Mesenteric fat pad (tissue), 1 donor: Measurements from ENCODE around the gene PDCD1. TPM values are rescaled to one million over a fixed set of nuclear protein-coding genes. Genes with fewer than 3 reads are reported as not detected.

ENCODE experiments used
- DNase-seq: peaks from one replicate; pipeline ENCODE4 v3.0.0-alpha.2; 2020; ENCODE audit warnings: low spot score
- total RNA-seq: library from RNA; stranded (reverse); fragmentation: NEBNext Ultra II Directional; extraction: Animal tissue kit (Norgen Biotek cat#: 25700); gene quantifications from one replicate; pipeline ENCODE4 v1.2.1, GENCODE V29; 2021
- donor health status: DM: yes; HTN: yes; CAD: no.

The PDCD1 gene
- total RNA-seq, 1 donor from 2014 or later, result 0.42 TPM

- DNase-seq, result no peak
Measured at GRCh38 chr2:241865957-241866789, 7.5 kb upstream of the PDCD1 start.

DNA sequence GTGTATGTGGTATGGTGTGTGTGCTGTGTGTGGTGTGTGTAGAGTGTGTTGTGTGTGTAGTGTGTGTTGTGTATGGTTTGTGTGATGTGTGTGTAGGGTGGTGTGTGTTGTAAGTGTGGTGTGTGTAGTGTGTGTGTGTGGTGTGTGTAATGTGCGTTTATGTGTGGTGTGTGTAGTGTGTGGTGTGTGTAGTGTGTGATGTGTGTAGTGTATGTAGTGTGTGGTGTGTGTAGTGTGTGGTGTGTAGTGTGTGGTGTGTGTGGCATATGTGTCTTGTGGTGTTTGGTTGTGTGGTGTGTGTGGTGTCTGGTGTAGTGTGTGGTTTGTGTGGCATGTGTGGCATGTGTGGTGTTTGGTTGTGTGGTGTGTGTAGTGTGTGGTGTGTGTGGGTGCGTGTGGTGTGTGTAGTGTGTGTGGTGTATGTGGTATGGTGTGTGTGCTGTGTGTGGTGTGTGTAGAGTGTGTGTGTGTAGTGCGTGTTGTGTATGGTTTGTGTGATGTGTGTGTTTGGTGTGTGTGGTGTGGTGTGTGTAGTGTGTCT is 6.8 kb upstream of the PDCD1 start:
- no peak for DNase-seq

DNA sequence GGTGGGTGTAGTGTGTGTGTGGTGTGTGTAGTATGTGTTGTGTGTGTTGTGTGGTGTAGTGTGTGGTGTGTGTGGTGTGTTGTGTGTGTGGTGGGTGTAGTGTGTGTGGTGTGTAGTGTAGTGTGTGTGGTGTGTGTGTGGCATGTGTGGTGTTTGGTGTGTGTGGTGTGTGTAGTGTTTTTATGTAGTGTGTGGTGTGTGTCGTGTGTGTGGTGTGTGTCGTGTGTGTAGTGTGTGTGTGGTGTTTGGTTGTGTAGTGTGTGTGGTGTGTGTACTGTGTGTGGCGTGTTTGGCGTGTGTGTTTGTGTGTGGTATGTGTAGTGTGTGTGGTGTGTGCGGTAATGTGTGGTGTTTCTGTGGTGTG is 6.1 kb upstream of the PDCD1 start:
- DNase-seq, result no peak

- no peak for DNase-seq
Measured at GRCh38 chr2:241864168-241864849, 5.6 kb upstream of the PDCD1 start.

- no peak for DNase-seq
Measured at GRCh38 chr2:241863536-241863954, 4.9 kb upstream of the PDCD1 start.

- no peak for DNase-seq
Measured at GRCh38 chr2:241862775-241863535, 4.3 kb upstream of the PDCD1 start.

- DNase-seq, result no peak
Measured at GRCh38 chr2:241862093-241862492, 3.4 kb upstream of the PDCD1 start.

- DNase-seq, result no peak
Measured at GRCh38 chr2:241861264-241861663, 2.6 kb upstream of the PDCD1 start.

DNA sequence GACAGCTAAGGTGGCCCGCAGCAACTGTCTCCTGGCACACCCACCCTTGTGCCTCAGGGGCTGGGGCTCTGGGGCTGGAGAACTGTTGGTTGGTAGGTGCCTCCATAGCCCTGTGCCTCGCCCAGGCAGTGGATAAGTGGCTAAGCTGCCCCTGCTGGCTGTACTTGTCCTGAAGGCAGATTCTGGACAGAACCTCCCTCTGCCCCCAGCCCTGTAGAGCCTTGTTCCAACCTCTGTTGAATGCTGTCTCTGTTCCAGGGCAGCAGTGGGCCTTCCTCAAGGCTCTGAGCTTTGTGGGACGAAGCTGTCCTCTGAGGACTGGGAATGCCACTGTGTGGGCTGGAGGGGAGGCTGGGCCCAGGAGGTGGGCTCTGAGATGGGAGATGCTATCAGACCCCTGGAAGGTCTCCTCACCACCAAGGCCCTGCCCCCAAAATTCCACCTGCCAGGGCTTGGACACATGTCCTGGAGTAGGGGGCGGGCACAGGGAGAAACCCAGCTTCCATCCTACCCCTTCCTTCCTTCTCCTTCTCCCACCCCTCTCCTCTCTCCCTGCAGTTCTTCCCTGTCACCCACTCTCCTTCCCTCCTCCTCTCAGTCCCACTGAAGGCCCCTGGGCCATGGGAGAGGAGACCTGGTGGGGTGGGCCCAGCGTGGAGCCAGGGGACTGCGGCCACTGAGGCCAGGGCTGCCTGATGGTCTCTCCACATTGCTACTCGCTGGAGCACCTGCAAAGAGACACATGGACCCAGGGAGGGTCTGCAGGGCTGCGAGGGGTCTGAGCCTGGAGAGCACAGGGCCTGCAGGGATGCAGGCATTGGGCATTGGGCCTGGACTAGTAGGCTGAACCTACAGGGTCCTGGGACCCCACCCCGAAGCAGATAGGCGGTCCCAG is 1.7 kb upstream of the PDCD1 start:
- no peak for DNase-seq

DNA sequence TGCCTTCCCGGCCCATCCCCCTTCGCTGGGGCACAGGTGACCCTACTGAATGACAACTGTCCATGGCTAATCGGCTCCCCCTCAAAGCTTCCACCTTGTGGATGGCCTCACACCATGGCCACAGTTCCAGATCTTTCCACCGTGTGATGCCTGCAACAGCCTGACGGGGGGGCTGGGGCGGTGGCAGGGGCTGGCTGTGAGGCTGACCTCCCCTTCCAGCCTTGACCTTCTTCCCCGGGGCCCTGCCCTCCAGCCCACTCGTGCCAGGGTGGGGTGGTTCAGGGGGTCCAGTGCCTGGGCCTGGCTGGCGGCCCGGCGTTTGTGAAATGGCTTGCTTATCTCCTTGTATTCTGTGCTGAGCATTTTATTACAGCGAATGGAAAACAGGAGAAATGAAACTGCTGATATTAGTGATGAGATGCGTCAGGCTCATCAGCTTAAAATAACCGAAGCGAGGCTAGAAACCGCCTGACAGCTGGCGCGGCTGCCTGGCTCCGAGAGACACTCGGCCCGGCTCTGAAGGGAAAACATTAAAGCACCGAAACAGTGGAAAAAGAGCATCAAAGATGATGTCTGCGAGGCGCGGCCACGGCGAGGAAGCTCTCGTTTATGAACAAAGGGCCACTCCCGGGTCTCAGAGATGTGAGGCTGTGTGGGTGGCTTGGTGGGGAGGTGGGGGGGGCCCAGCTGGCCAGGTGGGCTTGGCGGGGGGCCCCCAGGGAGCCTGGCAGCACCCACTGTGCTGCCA is 916 bp upstream of the PDCD1 start:
- no peak for DNase-seq

DNA sequence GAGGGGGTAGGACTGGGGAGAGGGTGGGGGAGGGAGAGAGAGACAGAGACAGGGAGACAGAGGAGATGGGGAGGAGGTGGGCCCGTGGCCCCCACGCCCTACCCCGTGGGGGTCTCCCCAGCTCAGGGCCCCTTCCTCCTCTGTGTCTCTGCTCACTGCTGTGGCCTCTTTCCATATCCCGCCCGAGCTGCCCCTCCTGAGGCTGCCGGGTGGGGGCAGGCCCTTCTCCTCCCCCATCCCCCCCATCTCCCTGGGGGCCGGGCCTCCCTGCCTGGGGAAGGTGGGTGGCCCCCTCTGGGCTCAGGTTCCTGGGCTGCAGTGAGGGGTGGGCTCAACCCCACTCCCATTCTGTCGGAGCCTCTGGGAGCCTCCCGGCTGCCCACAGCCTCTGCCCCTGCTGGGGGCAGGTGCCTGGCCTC is 332 bp upstream of the PDCD1 start:
- DNase-seq, result no peak

DNA sequence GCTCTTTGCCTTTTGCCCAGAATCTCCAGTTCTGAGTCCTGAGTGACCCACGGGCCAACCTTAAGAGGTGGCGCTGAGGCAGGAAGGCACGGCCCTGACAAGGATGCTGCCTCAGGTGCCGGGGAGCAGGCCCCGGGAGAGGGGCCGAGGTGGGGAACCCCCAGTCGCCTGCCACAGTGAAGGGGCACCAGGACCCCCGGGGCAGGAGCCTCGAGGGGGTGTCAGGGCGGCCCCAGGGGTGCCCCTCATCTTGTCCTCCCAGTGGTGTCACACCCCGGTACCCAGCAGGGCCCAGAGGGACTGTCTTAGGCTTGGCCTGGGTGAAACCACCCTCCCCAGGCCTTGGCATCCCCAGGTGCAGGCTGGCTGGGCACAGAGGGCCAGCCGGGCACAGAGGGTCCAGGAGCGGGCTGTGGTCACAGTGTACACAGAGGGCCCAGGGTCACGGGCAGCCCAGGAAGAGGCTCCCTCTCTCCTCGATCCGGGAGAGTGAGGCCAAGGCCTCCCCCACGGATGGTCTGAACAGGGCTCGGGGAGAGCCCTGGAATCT is 1.0 kb downstream of the PDCD1 start:
- DNase-seq, result no peak

DNA sequence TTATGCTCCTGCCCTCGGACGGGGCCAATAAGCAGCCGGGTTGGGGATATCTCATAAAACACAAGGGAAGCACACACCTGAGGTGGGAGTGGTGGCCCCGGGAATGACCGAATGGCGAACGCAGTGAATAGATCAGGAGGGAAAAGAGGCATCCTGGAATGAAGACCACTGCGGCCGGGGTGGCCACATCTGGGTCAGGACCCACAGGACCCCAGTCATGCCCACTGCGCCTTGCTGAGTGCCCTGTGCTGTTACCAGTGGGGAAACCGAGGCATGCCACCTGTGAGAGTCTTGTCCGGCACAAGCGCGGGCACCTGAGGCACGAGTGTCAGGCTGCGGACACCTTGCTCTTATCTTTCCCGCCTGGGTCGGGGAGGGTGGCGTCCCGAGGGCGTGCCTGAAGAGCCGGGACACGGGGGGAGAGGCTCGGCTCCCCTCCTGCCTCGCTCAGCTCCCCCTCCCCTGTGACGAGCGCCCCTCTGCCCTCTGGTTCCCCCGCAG is 1.6 kb downstream of the PDCD1 start:
- DNase-seq, result no peak

DNA sequence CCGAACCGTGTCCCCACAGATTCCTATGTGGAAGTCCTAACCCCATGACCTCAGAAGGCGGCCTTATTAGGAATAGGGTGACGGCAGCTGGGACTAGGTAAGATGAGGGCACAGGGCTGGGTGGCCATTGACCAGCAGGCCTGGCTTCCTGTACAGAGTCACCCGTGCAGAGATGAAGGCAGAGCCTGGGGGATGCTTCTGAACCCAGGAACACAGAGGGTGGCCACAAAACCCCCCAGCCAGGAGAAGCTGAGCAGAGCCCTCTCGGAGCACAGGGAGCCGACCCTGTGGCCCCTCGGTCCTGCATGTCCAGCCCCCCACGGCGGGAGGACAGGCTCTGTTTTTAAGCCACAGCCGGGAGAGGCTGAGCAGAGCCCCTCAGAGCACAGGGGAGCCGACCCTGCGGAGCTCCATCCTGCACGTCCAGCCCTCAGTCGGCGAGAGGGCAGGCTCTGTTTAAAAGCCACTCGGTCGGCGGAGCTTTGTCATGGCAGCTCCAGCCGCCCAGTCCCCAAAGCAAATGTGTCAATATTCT is 2.7 kb downstream of the PDCD1 start:
- DNase-seq, result no peak

- DNase-seq, result no peak
Measured at GRCh38 chr2:241855245-241855887, 3.3 kb downstream of the PDCD1 start.

DNA sequence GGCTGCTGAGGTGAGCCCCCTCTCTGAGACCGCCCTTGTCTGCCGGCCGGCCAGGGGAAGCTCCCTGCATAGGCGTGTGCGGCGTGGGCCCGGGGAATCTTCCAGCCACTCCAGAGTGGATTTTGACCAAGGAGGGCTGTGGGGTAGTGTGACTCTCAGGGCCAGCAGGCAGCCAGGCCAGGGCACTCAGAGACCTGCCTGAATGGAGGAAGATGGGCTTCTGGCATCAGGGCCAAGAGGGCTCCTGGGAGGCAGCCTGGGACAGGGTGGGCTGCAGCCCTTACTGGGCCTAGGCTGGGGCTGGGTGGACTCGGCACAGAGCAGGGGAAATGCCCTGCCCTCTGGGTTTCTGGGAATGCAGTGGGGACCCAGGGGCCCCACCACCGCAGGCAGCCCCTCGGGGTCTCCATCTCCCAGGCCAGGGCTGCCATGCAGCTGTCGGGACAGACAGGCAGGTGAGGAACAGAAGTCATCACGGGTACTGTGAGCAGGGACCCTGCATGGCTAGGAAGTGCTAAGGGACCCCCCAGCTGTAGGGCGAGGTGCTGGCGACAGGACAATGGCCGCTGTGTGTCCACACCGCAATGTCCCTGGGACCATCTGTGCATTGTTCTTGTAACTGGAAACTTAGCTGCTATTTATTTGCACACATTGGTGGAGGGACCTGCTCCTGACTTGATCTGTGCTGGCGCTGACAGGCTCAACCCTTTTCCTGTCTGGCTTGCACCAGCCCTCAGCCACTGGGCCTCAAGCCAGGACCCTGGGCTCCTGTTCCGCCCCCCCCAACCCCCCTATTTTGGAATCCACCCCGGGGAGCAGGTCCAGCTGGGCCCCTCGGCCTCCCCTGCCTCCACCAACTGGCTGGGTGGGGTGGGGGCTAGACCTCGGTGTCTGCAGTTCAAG is 4.1 kb downstream of the PDCD1 start:
- peak; percentile 78 for DNase-seq

DNA sequence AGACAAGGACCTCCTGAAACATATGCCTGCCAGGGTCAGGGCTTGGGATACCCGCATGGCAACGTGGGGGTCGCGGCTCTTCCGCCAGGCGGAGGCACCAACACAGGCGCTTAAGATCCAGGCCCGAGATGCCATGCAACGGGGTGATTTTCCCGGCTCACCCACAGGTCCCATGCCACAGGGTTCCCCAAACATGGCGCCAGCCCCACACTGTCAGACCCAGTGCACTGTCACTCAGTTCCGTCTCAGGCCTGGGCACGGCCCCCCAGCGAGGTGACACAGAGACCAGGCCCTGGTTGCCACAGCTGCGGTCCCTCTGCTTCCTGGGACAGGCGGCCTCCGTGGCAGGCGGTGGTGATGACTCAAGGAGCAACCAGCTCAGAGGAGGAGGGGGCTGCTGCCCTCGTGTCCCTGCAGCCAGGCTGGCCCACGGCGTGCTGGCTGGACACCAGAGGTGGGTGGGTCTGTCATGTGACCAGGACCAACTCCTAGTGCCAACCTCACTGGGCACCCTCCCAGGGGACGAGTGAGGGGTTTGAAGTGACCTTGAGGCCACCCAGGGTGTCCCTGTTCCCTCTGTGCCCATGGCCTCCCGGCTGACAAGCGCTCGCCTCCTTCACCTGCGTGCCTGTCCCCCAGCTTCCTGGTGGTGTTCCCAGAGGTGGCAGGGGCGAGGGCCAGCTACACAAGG is 4.9 kb downstream of the PDCD1 start:
- peak; percentile 87 for DNase-seq
